ENCODE data around the gene POLR3K. TPM values are rescaled to one million over a fixed set of nuclear protein-coding genes. Genes with fewer than 3 reads are reported as not detected.

The POLR3K gene
- total RNA-seq, 4 donors from 2014 or later = 0.66 to 8.6 (median 3.1) TPM

GRCh38 chr16:67183-67791, 13.9 kb upstream of the POLR3K start:
- peaks cover 0 to 27% (median 0%) of the 10 kb centered on the region in 3 donors for H3K36me3 ChIP-seq
- peak overlapping the region; percentile 80 to 99 (median 94) for H3K27ac ChIP-seq
- peaks cover 0 to 75% (median 55%) of the 10 kb centered on the region in 4 donors for H3K4me1 ChIP-seq
- 41 to 60% methylated on average over 8 to 10 of the region's 10 CpGs for WGBS, 2 donors
- H3K4me3 ChIP-seq = peak overlapping the region in 1 of 4 donors; percentile 22
- no peak for TF ChIP-seq CTCF (IDR thresholded peaks at IDR 0.05)
- TF ChIP-seq EP300 (IDR thresholded peaks at IDR 0.05) = peak in 1 of 2 donors; percentile 49
- no peak for DNase-seq (ENCODE audit: low spot score in 2 of 2)
- H3K27me3 ChIP-seq = no peaks in the 10 kb centered on the region
- H3K9me3 ChIP-seq = no peaks in the 10 kb centered on the region

- peaks cover 0 to 75% (median 55%) of the 10 kb centered on the region in 4 donors for H3K4me1 ChIP-seq
- H3K9me3 ChIP-seq = no peaks in the 10 kb centered on the region
- 35 to 50% methylated on average over 12 of the region's 13 CpGs for WGBS, 2 donors
- H3K27me3 ChIP-seq = no peaks in the 10 kb centered on the region
- TF ChIP-seq CTCF (IDR thresholded peaks at IDR 0.05) (no peak), POLR2A (IDR thresholded peaks at IDR 0.05) (no peak), EP300 (IDR thresholded peaks at IDR 0.05) (no peak)
- peaks cover 0 to 34% (median under 1%) of the 10 kb centered on the region in 3 donors for H3K36me3 ChIP-seq
- peak overlapping the region; percentile 80 to 99 (median 94) for H3K27ac ChIP-seq
- H3K4me3 ChIP-seq = no peak overlapping the region
- DNase-seq (ENCODE audit: low spot score in 2 of 2) = no peak
Observed at GRCh38 chr16:66309-67182, 13.1 kb upstream of the POLR3K start.

GRCh38 chr16:65745-66144, 12.3 kb upstream of the POLR3K start:
- no peaks in the 10 kb centered on the region for H3K27me3 ChIP-seq
- H3K4me1 ChIP-seq = peaks cover 0 to 67% (median 50%) of the 10 kb centered on the region in 4 donors
- no peak overlapping the region for H3K4me3 ChIP-seq
- 17 to 31% methylated on average over 6 to 17 of the region's 17 CpGs for WGBS, 2 donors
- peak overlapping the region in 3 of 4 donors; percentile 90 to 99 (median 97) for H3K27ac ChIP-seq
- DNase-seq (ENCODE audit: low spot score in 2 of 2) = peak; percentile 79 to 91
- H3K36me3 ChIP-seq = peaks cover 0 to 42% (median 6%) of the 10 kb centered on the region in 3 donors
- no peaks in the 10 kb centered on the region for H3K9me3 ChIP-seq
- TF ChIP-seq POLR2A (IDR thresholded peaks at IDR 0.05) = no peak
- peak in 1 of 2 donors; percentile 54 for TF ChIP-seq EP300 (IDR thresholded peaks at IDR 0.05)
- peak; percentile 93 to 100 (median 98) for TF ChIP-seq CTCF (IDR thresholded peaks at IDR 0.05)

- Histone ChIP-seq H3K4me1 (peaks cover 0 to 58% (median 42%) of the 10 kb centered on the region in 4 donors), H3K36me3 (peaks cover 0 to 51% (median 6%) of the 10 kb centered on the region in 3 donors), H3K9me3 (no peaks in the 10 kb centered on the region), H3K27me3 (no peaks in the 10 kb centered on the region), H3K27ac (peak overlapping the region in 1 of 4 donors; percentile 99), H3K4me3 (no peak overlapping the region)
- WGBS, 2 donors = 50 to 73% methylated on average over 9 of the region's 9 CpGs
- DNase-seq (ENCODE audit: low spot score in 2 of 2) = no peak
- TF ChIP-seq POLR2A (IDR thresholded peaks at IDR 0.05) (no peak), EP300 (IDR thresholded peaks at IDR 0.05) (no peak), CTCF (IDR thresholded peaks at IDR 0.05) (no peak)
Observed at GRCh38 chr16:64914-65255, 11.5 kb upstream of the POLR3K start.
